Activated CD8-positive, alpha-beta T cell treated with anti-CD3 and anti-CD28 coated beads for 36 hours (primary cell): ENCODE results near the gene KIF17. TPM values are rescaled to one million over a fixed set of nuclear protein-coding genes. Genes with fewer than 3 reads are reported as not detected.

ENCODE experiments used
- ATAC-seq: fragments of 200-7000 bp; cut with Tn5 transposase; one replicate; pipeline ENCODE4 v1.10.0; 2021; ENCODE audit warnings: mild to moderate bottlenecking, moderate library complexity
- CTCF ChIA-PET: fragments of 350-600 bp; sonication (Branson Sonifier 250); formaldehyde crosslinking; loops from one replicate; lab custom pipeline; 2021; ENCODE audit warnings: antibody characterized with exemption; lab: Charles Lee
- POLR2A ChIA-PET: fragments of 350-600 bp; sonication (Branson Sonifier 250); formaldehyde crosslinking; loops from one replicate; lab custom pipeline; 2021; ENCODE audit warnings: antibody characterized with exemption; lab: Charles Lee
- DNase-seq: peaks from one replicate; pipeline ENCODE4 v3.0.0-alpha.2; 2020
- H3K27ac Mint-ChIP-seq: one replicate; pipeline ENCODE4 v1.8.0; 2021; ENCODE audit warnings: mild to moderate bottlenecking, mixed read lengths
- H3K27me3 Mint-ChIP-seq: one replicate; pipeline ENCODE4 v1.8.0; 2021; ENCODE audit warnings: mixed read lengths
- H3K36me3 Mint-ChIP-seq: one replicate; pipeline ENCODE4 v1.8.0; 2021; ENCODE audit warnings: low read depth, mixed read lengths
- H3K4me1 Mint-ChIP-seq: one replicate; pipeline ENCODE4 v1.8.0; 2021; ENCODE audit warnings: low read depth, mixed read lengths
- H3K4me3 Mint-ChIP-seq: one replicate; pipeline ENCODE4 v1.8.0; 2021; ENCODE audit warnings: mild to moderate bottlenecking, moderate library complexity, mixed read lengths
- H3K9me3 Mint-ChIP-seq: one replicate; pipeline ENCODE4 v1.8.0; 2021; ENCODE audit warnings: mixed read lengths
- intact Hi-C: fragments of 100-400 bp; cut with micrococcal nuclease; formaldehyde crosslinking; loops from one replicate; pipeline ENCODE4 v1.10.0; 2022
- total RNA-seq, 2 experiments: library from RNA; stranded (reverse); gene quantifications; one replicate each; pipeline ENCODE4 v1.2.3, GENCODE V29; 2021
- TF ChIP-seq, protein P1 (sequence below): fragments of 200-600 bp; IDR thresholded peaks from one replicate; pipeline ENCODE4 v1.8.0; 2022; ENCODE audit warnings: antibody characterized with exemption, mild to moderate bottlenecking

Gene KIF17
- total RNA-seq, 2 experiments from 2014 or later = not detected

DNA sequence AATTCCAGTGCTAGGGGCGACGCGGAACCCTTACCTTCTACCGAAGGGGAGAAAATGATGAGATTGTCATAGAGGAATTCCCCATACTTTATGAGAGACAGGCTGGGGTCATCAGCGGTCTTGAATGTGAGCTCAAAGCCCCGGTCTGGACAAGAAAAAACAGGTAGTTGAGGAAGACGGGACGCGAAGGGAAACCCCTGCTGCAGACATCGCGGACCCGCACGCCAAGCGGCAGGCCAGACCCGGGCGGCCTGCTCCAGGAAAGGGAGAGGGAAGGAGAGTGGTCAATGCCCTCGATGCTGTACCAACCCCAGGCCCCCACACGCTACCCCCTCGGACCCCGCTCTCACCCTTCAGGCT, 57.0 kb downstream of the KIF17 start:
- intact Hi-C loops = no loop called here

GRCh38 chr1:20660363-20660762, 57.4 kb downstream of the KIF17 start:
- Mint-ChIP-seq H3K4me1 (peaks cover 36% of the 10 kb centered on the region), H3K27ac (peak overlapping the region; percentile 99), H3K9me3 (no peaks in the 10 kb centered on the region), H3K27me3 (no peaks in the 10 kb centered on the region), H3K36me3 (peaks cover 41% of the 10 kb centered on the region), H3K4me3 (peak overlapping the region; percentile 85)
- no peak for ATAC-seq
- ChIA-PET CTCF (interaction anchor here (0.9 to 2.7 kb wide), 6 partner anchors 20 to 594 kb away, joined by 3 to 20 read pairs (median 5); partner anchors contain the start of gene PINK1), POLR2A (interaction anchor here (0.7 to 3.6 kb wide), 6 partner anchors 12 to 666 kb away, joined by 3 to 19 read pairs (median 3); no protein-coding TSS in a partner anchor)
- intact Hi-C loops = no loop called here
- DNase-seq = no peak
- TF ChIP-seq, protein P1, sequence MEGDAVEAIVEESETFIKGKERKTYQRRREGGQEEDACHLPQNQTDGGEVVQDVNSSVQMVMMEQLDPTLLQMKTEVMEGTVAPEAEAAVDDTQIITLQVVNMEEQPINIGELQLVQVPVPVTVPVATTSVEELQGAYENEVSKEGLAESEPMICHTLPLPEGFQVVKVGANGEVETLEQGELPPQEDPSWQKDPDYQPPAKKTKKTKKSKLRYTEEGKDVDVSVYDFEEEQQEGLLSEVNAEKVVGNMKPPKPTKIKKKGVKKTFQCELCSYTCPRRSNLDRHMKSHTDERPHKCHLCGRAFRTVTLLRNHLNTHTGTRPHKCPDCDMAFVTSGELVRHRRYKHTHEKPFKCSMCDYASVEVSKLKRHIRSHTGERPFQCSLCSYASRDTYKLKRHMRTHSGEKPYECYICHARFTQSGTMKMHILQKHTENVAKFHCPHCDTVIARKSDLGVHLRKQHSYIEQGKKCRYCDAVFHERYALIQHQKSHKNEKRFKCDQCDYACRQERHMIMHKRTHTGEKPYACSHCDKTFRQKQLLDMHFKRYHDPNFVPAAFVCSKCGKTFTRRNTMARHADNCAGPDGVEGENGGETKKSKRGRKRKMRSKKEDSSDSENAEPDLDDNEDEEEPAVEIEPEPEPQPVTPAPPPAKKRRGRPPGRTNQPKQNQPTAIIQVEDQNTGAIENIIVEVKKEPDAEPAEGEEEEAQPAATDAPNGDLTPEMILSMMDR = no peak

More for the DNA sequence above, 57.0 kb downstream of the KIF17 start:
- Mint-ChIP-seq H3K4me1 (peaks cover 39% of the 10 kb centered on the region), H3K27me3 (no peaks in the 10 kb centered on the region), H3K36me3 (peaks cover 36% of the 10 kb centered on the region), H3K4me3 (peak overlapping the region; percentile 85), H3K9me3 (no peaks in the 10 kb centered on the region), H3K27ac (peak overlapping the region; percentile 99)
- ATAC-seq (no peak), DNase-seq (peak; percentile 34)
- POLR2A ChIA-PET = interaction anchor here (0.7 to 3.6 kb wide), 7 partner anchors 12 to 666 kb away, joined by 3 to 19 read pairs (median 4); no protein-coding TSS in a partner anchor
- TF ChIP-seq, protein P1 = no peak
- CTCF ChIA-PET = interaction anchor here (0.9 to 2.7 kb wide), 8 partner anchors 20 to 593 kb away, joined by 3 to 20 read pairs (median 4); partner anchors contain the start of gene PINK1

DNA sequence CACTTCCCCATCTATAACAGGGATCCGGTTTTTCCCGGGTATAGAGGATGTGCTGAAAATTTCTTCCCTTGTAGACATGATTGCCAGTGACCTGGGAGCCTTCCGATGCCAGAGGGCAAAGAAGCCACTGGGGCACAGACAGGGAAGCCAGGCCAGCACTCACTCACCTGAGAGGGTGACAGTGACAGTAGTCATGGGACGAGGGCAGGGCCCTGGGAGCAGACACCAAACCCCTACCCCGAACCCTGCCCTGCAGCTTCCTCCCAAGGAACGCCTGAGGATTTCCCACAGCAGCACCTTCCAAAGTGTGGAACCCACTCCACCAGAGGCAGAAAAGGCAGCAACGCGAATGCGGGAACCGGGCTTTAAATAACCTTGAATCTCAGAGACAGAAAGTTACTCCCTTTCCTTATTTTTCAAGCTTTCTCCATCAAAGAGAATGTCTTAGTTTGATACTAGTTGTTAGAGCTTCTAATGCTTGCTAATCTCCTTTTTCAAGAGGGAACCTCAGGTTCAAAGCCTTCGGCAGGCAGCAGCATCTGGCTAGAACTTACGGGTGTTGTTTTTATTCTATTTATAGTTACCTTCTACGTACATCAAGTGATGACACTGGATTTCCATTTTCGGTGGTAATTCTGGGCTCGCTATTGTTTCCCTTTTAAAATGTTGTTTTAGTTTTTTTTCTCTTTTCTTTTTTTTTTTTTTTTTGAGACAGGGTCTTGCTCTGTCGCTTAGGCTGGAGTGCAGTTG, 59.5 kb downstream of the KIF17 start:
- ChIA-PET CTCF (interaction anchor here (0.8 kb wide), 1 partner anchor 37 kb away, joined by 3 read pairs; no protein-coding TSS in a partner anchor), POLR2A (interaction anchor here (0.6 to 3.6 kb wide), 3 partner anchors 10 to 162 kb away, joined by 3 to 19 read pairs (median 3); partner anchors contain the start of gene MUL1)
- Mint-ChIP-seq H3K4me1 (peaks cover 36% of the 10 kb centered on the region), H3K27ac (peak overlapping the region; percentile 99), H3K27me3 (no peaks in the 10 kb centered on the region), H3K36me3 (peaks cover 54% of the 10 kb centered on the region), H3K4me3 (peak overlapping the region; percentile 85), H3K9me3 (no peaks in the 10 kb centered on the region)
- intact Hi-C loops = no loop called here
- no peak for ATAC-seq
- DNase-seq = peak; percentile 23
- TF ChIP-seq, protein P1 = no peak

- ChIA-PET POLR2A (interaction anchor here (1.0 kb wide), 1 partner anchor 11 kb away, joined by 4 read pairs; no protein-coding TSS in a partner anchor), CTCF (interaction anchor here (2.5 kb wide), 1 partner anchor 40 kb away, joined by 6 read pairs; no protein-coding TSS in a partner anchor)
- DNase-seq (no peak), ATAC-seq (no peak)
- Mint-ChIP-seq H3K4me1 (peaks cover 28% of the 10 kb centered on the region), H3K4me3 (no peak overlapping the region), H3K9me3 (no peaks in the 10 kb centered on the region), H3K27ac (peak overlapping the region; percentile 77), H3K27me3 (no peaks in the 10 kb centered on the region), H3K36me3 (peaks cover 66% of the 10 kb centered on the region)
- intact Hi-C loops = no loop called here
- TF ChIP-seq, protein P1 = no peak
Measured at GRCh38 chr1:20657024-20657423, 60.8 kb downstream of the KIF17 start.
